Measurements from ENCODE around the gene OCSTAMP.

Gene OCSTAMP

DNA sequence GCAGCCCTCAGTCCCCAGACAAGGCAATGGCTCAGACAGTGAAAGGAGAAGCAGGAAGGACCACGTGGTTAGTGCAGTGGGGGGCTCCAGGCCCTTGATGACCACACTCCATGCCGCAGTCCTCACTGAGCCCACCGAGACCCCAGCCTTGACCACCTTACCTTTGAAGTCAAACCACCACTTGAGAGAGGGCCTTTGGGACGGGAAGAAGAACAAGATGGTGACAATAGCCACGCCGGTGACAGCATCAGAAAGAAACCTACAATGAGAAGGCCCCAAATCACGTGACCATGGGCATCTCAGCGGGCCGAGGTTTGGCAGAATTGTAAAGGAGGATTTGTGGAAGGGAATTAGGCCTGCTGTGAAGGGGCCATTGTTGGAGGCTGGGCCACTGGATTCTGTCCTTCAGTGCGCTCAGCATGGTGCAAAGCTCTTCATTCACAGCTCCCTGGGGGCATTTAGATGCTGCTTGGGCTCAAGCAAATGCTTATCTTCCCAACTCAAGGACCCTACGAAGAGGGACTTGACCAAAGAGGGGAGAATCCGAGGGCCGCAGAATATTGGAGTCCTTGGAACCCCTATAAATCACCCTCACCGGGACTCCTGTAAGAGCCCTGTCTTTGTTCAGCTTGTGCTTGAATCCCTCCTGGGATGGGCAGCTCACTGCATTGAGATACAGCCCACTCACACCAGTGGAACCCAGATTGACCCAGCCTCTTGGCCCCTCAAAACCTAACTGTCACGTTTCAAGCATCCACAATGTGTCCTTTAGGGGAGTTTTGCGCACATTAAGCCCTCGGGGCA is 33.2 kb upstream of the OCSTAMP start:
- TF ChIP-seq FOXP2 (optimal IDR thresholded peaks at IDR 0.05; ENCODE audit: borderline replicate concordance, extremely low read depth, extremely low read length, insufficient read depth), result no peak
- TF ChIP-seq SIN3A (IDR thresholded peaks at IDR 0.05; ENCODE audit: borderline replicate concordance, insufficient read depth, low read length), result no peak
- TF ChIP-seq POLR2AphosphoS5 (IDR thresholded peaks at IDR 0.05; ENCODE audit: low read depth, low read length), result no peak
- TF ChIP-seq, protein P1, sequence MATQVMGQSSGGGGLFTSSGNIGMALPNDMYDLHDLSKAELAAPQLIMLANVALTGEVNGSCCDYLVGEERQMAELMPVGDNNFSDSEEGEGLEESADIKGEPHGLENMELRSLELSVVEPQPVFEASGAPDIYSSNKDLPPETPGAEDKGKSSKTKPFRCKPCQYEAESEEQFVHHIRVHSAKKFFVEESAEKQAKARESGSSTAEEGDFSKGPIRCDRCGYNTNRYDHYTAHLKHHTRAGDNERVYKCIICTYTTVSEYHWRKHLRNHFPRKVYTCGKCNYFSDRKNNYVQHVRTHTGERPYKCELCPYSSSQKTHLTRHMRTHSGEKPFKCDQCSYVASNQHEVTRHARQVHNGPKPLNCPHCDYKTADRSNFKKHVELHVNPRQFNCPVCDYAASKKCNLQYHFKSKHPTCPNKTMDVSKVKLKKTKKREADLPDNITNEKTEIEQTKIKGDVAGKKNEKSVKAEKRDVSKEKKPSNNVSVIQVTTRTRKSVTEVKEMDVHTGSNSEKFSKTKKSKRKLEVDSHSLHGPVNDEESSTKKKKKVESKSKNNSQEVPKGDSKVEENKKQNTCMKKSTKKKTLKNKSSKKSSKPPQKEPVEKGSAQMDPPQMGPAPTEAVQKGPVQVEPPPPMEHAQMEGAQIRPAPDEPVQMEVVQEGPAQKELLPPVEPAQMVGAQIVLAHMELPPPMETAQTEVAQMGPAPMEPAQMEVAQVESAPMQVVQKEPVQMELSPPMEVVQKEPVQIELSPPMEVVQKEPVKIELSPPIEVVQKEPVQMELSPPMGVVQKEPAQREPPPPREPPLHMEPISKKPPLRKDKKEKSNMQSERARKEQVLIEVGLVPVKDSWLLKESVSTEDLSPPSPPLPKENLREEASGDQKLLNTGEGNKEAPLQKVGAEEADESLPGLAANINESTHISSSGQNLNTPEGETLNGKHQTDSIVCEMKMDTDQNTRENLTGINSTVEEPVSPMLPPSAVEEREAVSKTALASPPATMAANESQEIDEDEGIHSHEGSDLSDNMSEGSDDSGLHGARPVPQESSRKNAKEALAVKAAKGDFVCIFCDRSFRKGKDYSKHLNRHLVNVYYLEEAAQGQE (IDR thresholded peaks at IDR 0.05; ENCODE audit: insufficient read depth in 1 of 2, low read depth in 2 of 2, low read length in 2 of 2), result no peak
- no peak for TF ChIP-seq TAF1 (IDR thresholded peaks at IDR 0.05; ENCODE audit: borderline replicate concordance, insufficient read depth, low read length)

DNA sequence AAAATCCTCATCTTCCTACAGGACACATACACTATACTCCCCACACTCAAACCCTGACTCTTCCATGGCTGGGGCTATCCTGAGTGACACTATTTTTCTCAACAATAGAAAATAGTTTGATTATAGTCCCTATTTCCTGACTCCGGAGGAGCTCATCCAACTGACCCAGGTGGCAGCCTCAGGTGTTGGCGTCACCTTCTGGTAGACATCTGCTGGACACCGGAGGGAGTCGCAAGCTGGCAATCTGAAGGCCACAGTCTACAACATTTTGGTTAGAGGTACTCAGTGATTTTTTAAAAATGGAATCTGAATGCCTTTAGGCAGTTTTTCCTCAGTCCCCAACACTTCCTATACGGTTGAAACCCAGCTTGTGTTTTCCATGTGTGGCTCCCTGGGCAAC is 32.2 kb upstream of the OCSTAMP start:
- TF ChIP-seq, protein P1 (IDR thresholded peaks at IDR 0.05; ENCODE audit: insufficient read depth in 1 of 2, low read depth in 2 of 2, low read length in 2 of 2), result no peak
- TF ChIP-seq TAF1 (IDR thresholded peaks at IDR 0.05; ENCODE audit: borderline replicate concordance, insufficient read depth, low read length), result no peak
- no peak for TF ChIP-seq SIN3A (IDR thresholded peaks at IDR 0.05; ENCODE audit: borderline replicate concordance, insufficient read depth, low read length)
- no peak for TF ChIP-seq FOXP2 (optimal IDR thresholded peaks at IDR 0.05; ENCODE audit: borderline replicate concordance, extremely low read depth, extremely low read length, insufficient read depth)
- no peak for TF ChIP-seq POLR2AphosphoS5 (IDR thresholded peaks at IDR 0.05; ENCODE audit: low read depth, low read length)

DNA sequence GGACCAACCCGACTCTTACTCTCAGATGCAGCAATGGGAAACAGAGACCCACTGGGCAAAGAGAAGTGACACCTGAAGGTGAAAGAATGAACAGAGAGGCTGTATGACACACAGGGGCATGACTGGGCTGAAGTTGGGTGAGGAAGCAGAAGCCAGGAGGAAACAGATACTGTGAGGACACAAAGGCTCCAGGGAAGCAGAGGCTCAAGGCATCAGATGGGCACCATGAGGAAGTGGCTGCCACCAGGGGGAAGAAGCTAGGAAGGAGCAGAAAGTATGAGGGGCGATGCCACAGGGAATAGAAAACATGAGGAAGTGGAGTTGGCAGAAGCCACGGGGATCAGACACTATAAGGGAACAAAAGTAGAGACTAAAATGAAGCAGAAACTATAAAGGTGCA is 30.9 kb upstream of the OCSTAMP start:
- TF ChIP-seq FOXP2 (optimal IDR thresholded peaks at IDR 0.05; ENCODE audit: borderline replicate concordance, extremely low read depth, extremely low read length, insufficient read depth) (no peak), TAF1 (IDR thresholded peaks at IDR 0.05; ENCODE audit: borderline replicate concordance, insufficient read depth, low read length) (no peak), POLR2AphosphoS5 (IDR thresholded peaks at IDR 0.05; ENCODE audit: low read depth, low read length) (no peak), SIN3A (IDR thresholded peaks at IDR 0.05; ENCODE audit: borderline replicate concordance, insufficient read depth, low read length) (no peak)
- TF ChIP-seq, protein P1 (IDR thresholded peaks at IDR 0.05; ENCODE audit: insufficient read depth in 1 of 2, low read depth in 2 of 2, low read length in 2 of 2), result no peak

DNA sequence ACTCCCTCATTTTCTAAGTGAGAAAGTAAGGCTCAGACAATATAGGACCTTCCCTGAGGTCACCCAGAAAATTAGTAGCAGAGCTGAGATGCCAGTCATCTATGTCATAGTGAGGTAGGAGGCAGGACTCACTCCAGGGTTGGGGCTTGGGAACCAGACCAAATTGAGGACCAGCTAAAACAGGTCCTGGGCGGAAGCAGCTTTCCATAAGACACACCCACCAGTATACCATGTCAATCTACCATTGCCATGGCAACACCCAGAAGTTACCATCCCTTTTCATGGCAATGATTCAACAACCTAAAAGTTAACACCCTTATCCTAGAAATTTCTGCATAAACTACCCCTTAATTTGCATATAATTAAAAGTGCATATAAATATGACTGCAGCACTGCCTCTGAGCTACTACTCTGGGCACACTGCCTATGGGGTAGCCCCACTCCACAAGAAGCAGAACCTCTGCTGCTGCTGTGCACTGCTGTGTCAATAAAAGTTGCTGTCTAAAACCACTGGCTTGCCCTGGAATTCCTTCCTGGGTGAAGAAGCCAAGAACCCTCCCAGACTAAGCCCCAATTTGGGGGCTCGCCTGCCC is 30.3 kb upstream of the OCSTAMP start:
- TF ChIP-seq SIN3A (IDR thresholded peaks at IDR 0.05; ENCODE audit: borderline replicate concordance, insufficient read depth, low read length) (no peak), TAF1 (IDR thresholded peaks at IDR 0.05; ENCODE audit: borderline replicate concordance, insufficient read depth, low read length) (no peak), FOXP2 (optimal IDR thresholded peaks at IDR 0.05; ENCODE audit: borderline replicate concordance, extremely low read depth, extremely low read length, insufficient read depth) (no peak), POLR2AphosphoS5 (IDR thresholded peaks at IDR 0.05; ENCODE audit: low read depth, low read length) (no peak)
- TF ChIP-seq, protein P1 (IDR thresholded peaks at IDR 0.05; ENCODE audit: insufficient read depth in 1 of 2, low read depth in 2 of 2, low read length in 2 of 2), result no peak

All from PFSK-1 (cell line).